NCI-H1092 treated with DMSO at 0.1 percent for 48 hours (cell line): Measurements from ENCODE around the gene STRIP2.
"Not testable (repeated sequence)": the region's sequence is repeated elsewhere in the genome, so short reads cannot be mapped to it uniquely, and the experiment has no call there.

ENCODE experiments used
- DNase-seq: peaks from one replicate; lab custom pipeline; 2025; lab: John Stamatoyannopoulos, UW

The STRIP2 gene

DNA sequence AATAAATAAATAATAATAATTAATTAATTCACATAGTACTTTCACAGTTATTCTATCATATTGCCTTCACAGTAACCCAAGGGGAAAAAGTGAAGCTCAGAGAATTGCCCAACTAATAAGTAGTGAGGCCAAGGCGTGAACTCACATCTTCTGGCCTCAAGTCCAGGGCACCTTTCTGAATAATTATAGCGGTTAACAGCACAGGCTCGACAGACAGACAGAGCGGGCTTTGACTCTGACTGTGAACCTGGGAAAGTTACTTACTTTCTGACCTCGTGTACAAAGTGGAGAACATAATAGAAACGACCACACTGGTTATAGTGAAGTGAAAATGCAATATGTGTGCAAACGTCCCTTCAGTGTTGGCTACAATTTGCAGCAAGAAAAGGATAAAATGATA, 62.4 kb downstream of the STRIP2 start:
- DNase-seq, result no peak

DNA sequence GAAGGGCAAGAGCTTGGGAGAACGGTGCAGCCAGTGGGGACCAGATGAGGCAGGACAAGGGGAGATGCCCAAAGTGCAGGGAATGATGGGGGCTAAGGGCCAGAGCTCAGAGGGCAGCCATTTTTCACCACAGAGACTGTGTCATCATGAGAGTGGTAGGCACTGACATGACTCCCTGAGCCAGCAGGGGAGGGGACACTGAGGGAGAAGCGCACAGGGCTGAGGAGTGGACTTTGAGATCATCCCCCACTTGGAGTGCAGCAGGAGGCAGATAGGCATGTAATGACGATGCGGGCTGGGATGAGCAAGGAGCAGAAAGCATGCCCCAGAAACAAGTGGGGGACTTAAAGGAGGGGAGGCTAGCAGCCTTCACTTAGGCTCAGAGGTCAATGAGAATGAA, 62.9 kb downstream of the STRIP2 start:
- DNase-seq, result no peak

GRCh38 chr7:129498021-129498420, 63.8 kb downstream of the STRIP2 start:
- DNase-seq, result no peak

DNA sequence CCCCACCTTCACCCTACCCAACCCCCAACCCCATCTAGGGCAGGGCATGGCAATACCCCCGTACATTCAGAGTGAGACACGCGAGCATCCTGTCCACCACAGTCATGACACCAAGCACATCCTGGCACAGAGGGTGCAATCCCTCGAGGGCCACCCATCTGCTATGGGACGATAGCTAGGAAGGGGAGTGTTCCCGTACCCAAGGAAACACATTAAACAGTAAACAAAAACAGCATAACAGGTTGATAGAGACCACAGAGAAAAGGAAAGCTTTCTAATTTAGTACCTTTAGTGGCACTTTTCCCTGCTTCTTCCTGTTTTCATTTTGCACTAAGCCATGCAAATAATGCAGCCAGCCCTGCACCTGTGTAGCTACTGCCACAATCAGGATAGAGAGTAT, 65.8 kb downstream of the STRIP2 start:
- no peak for DNase-seq

DNA sequence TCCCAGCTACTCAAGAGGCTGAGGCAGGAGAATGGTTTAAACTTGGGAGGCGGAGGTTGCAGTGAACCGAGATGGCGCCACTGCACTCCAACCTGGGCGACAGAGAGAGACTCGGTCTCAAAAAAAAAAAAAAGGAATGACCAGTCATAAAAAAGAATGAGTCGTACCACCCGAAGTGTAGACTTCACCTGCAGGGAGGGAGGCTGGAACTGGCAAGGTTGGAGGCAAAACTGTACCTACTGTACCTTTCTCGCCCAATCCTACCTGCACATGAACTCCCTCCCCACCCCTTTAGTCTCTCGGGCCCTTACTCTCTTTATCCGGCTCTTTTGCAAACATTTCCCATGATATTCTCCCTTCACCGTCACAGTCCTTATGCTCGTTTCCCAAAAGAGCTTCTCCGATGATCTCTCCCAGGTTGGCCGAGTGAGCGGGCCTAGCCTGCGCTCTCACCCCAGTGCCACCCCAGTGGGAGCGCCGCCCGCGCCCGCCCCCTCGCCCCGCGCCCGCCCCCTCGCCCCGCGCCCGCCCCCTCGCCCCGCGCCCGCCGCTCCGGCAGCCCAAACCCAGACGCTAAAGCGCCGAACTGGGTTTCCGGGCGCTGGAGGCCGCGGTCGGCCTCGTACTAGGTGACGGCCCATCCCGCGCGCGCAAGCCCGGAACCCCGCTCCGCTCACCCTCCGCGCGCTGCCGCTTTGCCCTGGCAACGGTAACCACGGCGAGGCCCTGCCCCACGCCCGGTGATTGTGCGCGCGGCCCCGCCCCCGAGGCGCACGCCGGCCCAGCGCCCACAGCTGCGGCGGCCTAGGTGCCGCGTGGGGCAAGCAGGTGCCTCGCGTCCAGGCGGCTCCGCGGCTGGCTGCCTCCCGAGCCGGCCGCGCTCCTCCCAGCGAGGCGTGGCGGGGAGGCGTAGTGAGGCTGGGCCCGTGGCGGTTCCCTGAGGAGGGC, 67.8 kb downstream of the STRIP2 start, which contains the start of gene SMKR1:
Gene SMKR1, plus strand, starts transcription at position 772 of the 948 bp plus-strand sequence. CDS start 294 bp downstream, outside the sequence.
- peak; percentile 85 for DNase-seq

DNA sequence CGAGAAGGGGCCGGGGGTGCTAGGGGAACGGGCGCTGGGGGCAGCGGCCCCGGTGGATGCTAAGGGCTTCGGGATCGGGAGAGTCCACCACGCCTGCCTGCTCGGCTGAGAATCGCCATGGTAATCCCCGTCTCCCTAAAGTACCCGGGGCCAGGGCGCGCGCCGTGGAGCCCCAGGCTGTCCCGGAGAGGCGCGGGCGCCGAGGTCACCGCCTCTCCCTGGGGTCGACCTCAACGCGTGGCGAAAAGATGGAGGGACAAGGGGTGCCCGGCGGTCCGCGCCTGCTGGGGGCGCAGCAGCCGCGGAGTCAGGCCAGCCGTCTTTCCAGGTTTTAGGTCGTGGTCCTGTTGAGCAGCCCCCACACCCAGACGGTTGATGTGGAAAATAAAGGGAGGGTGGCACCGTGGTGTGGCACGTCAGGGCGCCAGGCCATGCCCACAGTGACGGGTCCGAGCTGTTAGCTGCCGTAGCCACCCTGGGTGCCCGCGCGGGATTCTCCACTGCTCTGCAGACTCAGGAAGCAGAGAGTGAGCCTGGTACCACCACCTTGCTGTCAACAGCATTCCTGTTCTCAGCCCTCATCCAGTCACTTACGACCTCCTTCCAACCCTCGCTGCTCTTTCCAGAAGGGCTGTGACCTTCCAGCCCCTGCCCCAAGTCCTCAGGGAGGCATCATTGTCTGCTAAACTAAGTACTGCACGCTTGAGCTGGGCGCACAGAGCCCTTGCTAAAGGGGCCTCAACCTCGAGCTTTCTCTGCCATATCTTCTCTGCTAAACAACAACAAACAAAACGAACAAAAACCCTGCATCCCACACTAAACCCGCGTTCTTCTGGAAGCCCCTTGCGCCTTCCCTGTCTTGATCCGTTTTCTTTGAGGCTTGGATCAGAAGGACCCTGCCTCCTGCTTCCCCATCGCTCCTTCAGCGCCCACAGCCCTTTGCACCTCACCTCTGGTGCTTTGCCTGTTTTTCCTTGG, 68.8 kb downstream of the STRIP2 start:
- peak; percentile 74 for DNase-seq

GRCh38 chr7:129503725-129504124, 69.5 kb downstream of the STRIP2 start:
- no peak for DNase-seq

GRCh38 chr7:129512192-129512591, 78.0 kb downstream of the STRIP2 start:
- DNase-seq, result no peak

- DNase-seq, result no peak
These were observed 79.3 kb downstream of the STRIP2 start for GRCh38 chr7:129513546-129513945.

- DNase-seq, result no peak
These were observed 80.5 kb downstream of the STRIP2 start for GRCh38 chr7:129514683-129515082.

DNA sequence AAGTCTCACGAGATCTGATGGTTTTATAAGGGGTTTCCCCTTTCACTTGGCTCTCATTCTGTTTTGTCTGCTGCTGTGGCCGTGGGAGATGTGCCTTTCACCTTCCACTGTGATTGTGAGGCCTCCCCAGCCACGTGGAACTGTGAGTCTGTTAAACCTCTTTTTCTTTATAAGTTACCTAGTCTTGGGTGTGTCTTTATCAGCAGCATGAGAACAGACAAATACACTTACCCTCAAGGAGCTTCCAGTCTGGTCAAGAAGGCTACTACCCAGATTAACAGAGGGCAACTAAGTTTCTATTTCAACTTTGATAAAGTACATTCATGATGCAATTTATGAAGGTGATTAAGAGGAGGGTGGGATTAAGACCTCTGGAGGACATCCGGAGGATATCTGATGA, 81.1 kb downstream of the STRIP2 start:
- DNase-seq, result no peak

DNA sequence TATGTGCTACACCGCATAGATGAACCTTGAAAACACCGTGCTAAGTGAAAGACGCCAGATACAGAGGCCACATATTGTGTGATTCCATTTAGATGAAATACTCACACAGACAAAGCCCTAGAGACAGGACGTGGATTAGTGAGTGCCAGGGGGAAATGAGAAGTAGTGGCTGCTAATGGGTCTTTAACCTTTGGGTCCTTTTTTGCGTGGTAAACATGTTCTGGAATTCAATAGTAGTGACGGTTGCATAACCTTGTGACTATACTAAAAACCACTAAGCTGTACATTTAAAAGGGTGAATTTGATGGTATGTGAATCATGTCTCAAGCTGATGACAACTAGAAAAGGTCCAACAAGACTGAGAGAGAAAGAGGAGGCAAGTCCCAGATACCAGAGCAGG, 83.7 kb downstream of the STRIP2 start:
- DNase-seq, result no peak

DNA sequence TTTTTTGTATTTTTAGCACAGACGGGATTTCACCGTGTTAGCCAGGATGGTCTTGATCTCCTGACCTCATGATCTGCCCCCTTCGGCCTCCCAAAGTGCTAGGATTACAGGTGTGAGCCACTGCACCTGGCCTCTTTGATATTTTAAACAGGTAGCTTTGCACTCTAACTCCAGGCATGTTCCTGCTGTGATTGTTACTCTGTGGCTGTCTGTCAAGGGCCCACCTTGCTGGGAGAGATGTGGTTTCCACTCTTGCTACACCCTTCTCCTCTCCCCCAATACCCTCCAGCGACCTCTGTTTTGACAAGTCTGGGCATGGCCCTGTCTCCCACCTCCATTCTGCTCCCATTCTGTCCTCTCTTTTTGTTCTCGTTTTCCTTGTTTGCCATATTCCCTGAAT, 85.2 kb downstream of the STRIP2 start:
- no peak for DNase-seq

DNA sequence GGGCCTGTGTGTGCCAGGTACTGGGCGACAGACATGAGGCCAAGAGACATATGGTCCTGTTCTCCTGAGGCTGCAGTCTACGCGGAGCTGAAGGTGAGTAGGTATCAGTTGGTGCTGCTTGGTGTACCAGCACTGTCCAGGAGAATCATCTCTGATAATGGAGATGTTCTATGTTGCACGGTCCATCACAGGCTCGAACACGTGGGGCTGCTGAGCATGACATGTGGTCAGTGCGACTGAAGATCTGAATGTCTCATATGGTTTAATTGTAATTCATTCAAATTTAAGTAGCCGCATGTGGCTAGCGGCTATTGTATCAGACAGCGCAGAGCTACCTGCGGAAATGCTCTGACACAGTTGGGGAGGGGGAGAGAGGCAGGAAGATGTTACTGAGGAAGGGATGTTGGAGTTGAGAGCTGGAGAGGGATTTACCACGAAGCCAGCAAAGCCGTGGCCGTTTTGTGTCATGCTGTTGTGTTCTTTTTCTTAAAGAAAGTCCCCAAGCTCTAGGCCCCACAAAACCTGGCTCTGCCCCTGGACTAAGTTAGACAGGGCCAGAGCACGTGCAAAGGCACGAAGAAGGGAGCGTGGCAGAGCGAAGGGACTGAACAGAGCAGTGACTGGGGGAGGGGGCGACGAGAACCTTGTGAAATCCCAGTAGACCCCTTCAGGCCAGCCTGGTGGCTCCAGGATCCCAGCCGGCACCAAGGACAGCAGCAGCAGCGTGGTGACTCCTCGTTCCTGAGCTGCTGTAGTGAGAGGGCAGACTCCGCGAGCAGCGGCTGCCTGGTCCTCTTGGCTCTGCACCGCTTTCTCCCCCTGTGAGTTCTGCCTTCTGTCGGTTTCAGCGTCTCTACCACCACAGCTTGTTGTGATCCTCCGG, 88.1 kb downstream of the STRIP2 start:
- DNase-seq, result no peak

DNA sequence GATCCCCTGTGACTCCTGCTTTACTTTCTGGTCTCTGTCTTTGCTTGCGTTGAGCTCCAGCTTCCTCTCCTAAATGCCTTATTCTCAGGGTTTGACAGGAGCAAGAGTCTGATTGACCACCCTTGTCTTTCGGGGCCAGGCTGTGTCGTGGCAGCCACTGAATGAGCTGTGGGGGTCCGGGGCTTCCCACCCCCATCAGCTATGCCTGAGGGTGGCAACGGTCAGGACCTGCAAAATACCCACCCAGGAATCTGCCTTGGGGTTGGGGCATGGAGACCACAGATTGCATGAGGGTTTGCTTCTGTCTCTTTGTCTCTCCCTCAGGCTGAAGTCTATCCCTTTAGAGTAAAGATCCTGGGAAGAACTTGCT, 88.7 kb downstream of the STRIP2 start:
- DNase-seq, result no peak

DNA sequence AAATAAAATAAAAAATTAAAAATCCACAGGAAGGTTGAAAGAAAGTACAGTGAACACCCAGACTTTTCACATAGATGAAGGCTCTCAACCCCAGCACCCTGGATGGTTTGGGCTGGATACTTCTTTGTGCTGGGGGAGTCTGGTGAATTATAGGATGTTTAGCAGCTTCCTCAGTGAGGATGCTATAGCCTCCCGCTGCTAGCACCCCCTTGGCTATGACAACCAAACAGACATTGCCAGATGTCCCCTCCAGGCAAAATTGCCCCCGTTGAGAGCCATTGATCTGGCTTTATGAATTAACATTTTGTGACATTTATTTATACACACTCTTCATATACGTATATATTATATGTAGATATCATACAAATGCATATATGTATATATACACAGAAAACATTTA, 89.7 kb downstream of the STRIP2 start:
- DNase-seq, result no peak

- DNase-seq, result not testable (repeated sequence)
These were observed 90.2 kb downstream of the STRIP2 start for GRCh38 chr7:129524405-129524804.

GRCh38 chr7:129525225-129525862, 91.1 kb downstream of the STRIP2 start:
- no peak for DNase-seq

GRCh38 chr7:129529643-129530042, 95.4 kb downstream of the STRIP2 start:
- DNase-seq, result no peak

GRCh38 chr7:129530795-129531391, 96.7 kb downstream of the STRIP2 start:
- no peak for DNase-seq

DNA sequence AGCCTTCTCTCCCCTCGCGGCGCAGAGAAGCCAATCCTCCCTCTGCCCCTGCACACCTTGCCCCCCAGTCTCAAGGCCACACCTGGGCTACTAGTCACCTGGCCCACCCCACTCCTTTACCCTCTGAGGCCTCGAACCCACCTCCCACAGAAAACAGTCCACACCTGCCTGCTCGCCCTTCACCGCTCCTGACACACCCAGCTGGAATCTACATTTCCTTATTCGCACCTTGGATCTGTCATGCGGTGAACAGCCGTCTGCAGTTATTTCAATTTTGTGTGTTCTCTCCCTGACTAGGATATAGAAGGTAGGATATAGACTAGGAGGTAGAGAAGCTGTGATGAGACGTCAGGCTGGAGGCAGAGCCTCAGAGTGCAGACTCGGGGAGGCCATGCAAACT, 97.5 kb downstream of the STRIP2 start:
- no peak for DNase-seq
